SK-N-SH treated with all-trans-retinoic acid at 6 μM for 48 hours (cell line): Measurements from ENCODE around the gene SRP14.

Experiments
- ATAC-seq: fragments of 200-7000 bp; cut with Tn5 transposase; 3 replicates; pipeline ENCODE4 v1.9.1; 2020; ENCODE audit warnings: mild to moderate bottlenecking, moderate library complexity
- ARNTL ChIP-seq: fragments of 450-650 bp; formaldehyde crosslinking; IDR thresholded peaks from 2 replicates; pipeline ENCODE4 v1.5.0; 2020; ENCODE audit warnings: low read depth, mild to moderate bottlenecking, moderate library complexity, borderline replicate concordance
- BACH2 ChIP-seq: fragments of 250-450 bp; sonication (Bioruptor Pico); IDR thresholded peaks from 2 replicates; pipeline ENCODE4 v1.9.0; 2021; ENCODE audit warnings: mild to moderate bottlenecking, borderline replicate concordance
- CSDC2 ChIP-seq: fragments of 250-450 bp; sonication (Bioruptor Pico); IDR thresholded peaks from 2 replicates; pipeline ENCODE4 v1.5.0; 2020; ENCODE audit warnings: mild to moderate bottlenecking, moderate library complexity
- ESRRG ChIP-seq: fragments of 250-450 bp; sonication (Bioruptor Pico); IDR thresholded peaks from 2 replicates; pipeline ENCODE4 v1.6.1; 2021; ENCODE audit warnings: mild to moderate bottlenecking
- GLIS3 ChIP-seq: fragments of 250-450 bp; sonication (Bioruptor Pico); IDR thresholded peaks from 2 replicates; pipeline ENCODE4 v1.5.0; 2020; ENCODE audit warnings: mild to moderate bottlenecking, moderate library complexity
- ISL1 ChIP-seq: fragments of 250-450 bp; sonication (Bioruptor Pico); IDR thresholded peaks from 2 replicates; pipeline ENCODE4 v2.1.2; 2022; ENCODE audit warnings: mild to moderate bottlenecking, moderate library complexity
- OSR1 ChIP-seq: fragments of 250-450 bp; sonication (Bioruptor Pico); IDR thresholded peaks from 2 replicates; pipeline ENCODE4 v1.8.0; 2022; ENCODE audit warnings: moderate library complexity, mild to moderate bottlenecking, inconsistent platforms
- PPARA ChIP-seq: fragments of 250-450 bp; sonication (Bioruptor Pico); IDR thresholded peaks from 2 replicates; pipeline ENCODE4 v1.5.0; 2020; ENCODE audit warnings: mild to moderate bottlenecking, borderline replicate concordance
- RARB ChIP-seq: fragments of 250-450 bp; sonication (Bioruptor Pico); IDR thresholded peaks from 2 replicates; pipeline ENCODE4 v1.8.0; 2021; ENCODE audit warnings: mild to moderate bottlenecking, moderate library complexity
- SNAI2 ChIP-seq: fragments of 250-450 bp; sonication (Bioruptor Pico); IDR thresholded peaks from 2 replicates; pipeline ENCODE4 v1.5.0; 2020; ENCODE audit warnings: mild to moderate bottlenecking, moderate library complexity
- TCF4 ChIP-seq: fragments of 250-450 bp; sonication (Bioruptor Pico); IDR thresholded peaks from 2 replicates; pipeline ENCODE4 v1.8.0; 2021; ENCODE audit warnings: mild to moderate bottlenecking, moderate library complexity, borderline replicate concordance
- TOX ChIP-seq: fragments of 250-450 bp; sonication (Bioruptor Pico); IDR thresholded peaks from 2 replicates; pipeline ENCODE4 v1.8.0; 2021; ENCODE audit warnings: mild to moderate bottlenecking, moderate library complexity, borderline replicate concordance
- ZC3H10 ChIP-seq: fragments of 250-450 bp; sonication (Bioruptor Pico); IDR thresholded peaks from 2 replicates; pipeline ENCODE4 v1.5.1; 2021; ENCODE audit warnings: mild to moderate bottlenecking, moderate library complexity
- ZFP3 ChIP-seq: fragments of 250-450 bp; sonication (Bioruptor Pico); IDR thresholded peaks from 2 replicates; pipeline ENCODE4 v1.5.0; 2020; ENCODE audit warnings: mild to moderate bottlenecking, moderate library complexity
- ZFP30 ChIP-seq: fragments of 450-650 bp; formaldehyde crosslinking; IDR thresholded peaks from 2 replicates; pipeline ENCODE4 v1.5.0; 2022; ENCODE audit warnings: mild to moderate bottlenecking, moderate library complexity
- ZNF565 ChIP-seq: fragments of 450-650 bp; formaldehyde crosslinking; conservative IDR thresholded peaks from 2 replicates; pipeline ENCODE4 v1.5.0; 2020; ENCODE audit warnings: low read depth, mild to moderate bottlenecking, moderate library complexity
- ZNF70 ChIP-seq: fragments of 450-650 bp; formaldehyde crosslinking; IDR thresholded peaks from 2 replicates; pipeline ENCODE4 v1.5.0; 2020; ENCODE audit warnings: mild to moderate bottlenecking, moderate library complexity
- ZNF8 ChIP-seq: fragments of 450-650 bp; formaldehyde crosslinking; IDR thresholded peaks from 2 replicates; pipeline ENCODE4 v1.5.0; 2020; ENCODE audit warnings: mild to moderate bottlenecking, moderate library complexity
- TF ChIP-seq, protein P1 (sequence below): fragments of 250-450 bp; sonication (Bioruptor Pico); IDR thresholded peaks from 2 replicates; pipeline ENCODE4 v1.8.0; 2020; ENCODE audit warnings: mild to moderate bottlenecking, moderate library complexity, borderline replicate concordance
- TF ChIP-seq, protein P2 (sequence below): fragments of 250-450 bp; sonication (Bioruptor Pico); IDR thresholded peaks from 2 replicates; pipeline ENCODE4 v1.5.1; 2020; ENCODE audit warnings: low read depth, mild to moderate bottlenecking, moderate library complexity
- TF ChIP-seq, protein P3 (sequence below): fragments of 250-450 bp; sonication (Bioruptor Pico); IDR thresholded peaks from 2 replicates; pipeline ENCODE4 v1.5.1; 2021; ENCODE audit warnings: mild to moderate bottlenecking, moderate library complexity

Gene SRP14

DNA sequence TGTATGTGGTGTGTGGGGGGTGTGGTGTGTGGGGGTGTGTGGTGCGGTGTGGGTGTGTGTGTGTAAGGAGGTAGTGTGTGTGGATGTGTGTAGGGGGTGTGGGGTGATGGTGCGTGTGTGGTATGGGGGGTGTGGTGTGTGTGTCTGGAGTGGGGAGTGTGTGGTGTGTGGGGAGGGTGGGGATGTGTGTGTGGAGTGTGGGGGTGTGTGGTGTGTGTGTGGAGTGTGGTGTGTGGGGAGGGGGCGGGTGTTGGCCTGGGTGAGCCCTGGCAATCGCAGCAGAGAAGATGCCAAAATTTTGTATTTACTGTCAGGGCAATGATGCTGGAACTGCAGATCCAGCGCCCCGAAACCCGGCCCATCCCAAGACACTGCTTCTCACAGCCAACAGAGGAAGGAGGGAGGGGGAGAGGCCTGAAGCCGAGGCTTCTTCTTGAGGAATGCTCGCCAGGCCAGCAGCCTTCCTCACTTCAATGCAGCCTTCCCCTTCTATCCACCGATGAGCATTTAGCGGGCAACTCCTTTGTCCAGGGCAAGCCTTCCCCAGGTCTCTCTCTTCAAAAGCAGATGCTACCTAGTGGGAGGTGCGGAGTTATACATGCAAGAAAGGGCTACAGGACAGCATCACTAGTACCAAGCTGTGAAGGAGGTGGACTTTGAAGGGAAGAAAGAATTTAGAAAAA is 11.9 kb upstream of the SRP14 start:
- TF ChIP-seq TCF4 (CRISPR knock-in tag) = no peak
- TF ChIP-seq, protein P1, sequence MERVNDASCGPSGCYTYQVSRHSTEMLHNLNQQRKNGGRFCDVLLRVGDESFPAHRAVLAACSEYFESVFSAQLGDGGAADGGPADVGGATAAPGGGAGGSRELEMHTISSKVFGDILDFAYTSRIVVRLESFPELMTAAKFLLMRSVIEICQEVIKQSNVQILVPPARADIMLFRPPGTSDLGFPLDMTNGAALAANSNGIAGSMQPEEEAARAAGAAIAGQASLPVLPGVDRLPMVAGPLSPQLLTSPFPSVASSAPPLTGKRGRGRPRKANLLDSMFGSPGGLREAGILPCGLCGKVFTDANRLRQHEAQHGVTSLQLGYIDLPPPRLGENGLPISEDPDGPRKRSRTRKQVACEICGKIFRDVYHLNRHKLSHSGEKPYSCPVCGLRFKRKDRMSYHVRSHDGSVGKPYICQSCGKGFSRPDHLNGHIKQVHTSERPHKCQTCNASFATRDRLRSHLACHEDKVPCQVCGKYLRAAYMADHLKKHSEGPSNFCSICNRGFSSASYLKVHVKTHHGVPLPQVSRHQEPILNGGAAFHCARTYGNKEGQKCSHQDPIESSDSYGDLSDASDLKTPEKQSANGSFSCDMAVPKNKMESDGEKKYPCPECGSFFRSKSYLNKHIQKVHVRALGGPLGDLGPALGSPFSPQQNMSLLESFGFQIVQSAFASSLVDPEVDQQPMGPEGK (CRISPR knock-in tag) = no peak
- no peak for TF ChIP-seq ZFP3
- no peak for TF ChIP-seq PPARA
- TF ChIP-seq BACH2 = no peak
- TF ChIP-seq TOX (CRISPR knock-in tag) = no peak
- TF ChIP-seq ZFP30 (CRISPR knock-in tag) = no peak
- no peak for TF ChIP-seq RARB (CRISPR knock-in tag)
- TF ChIP-seq OSR1 (CRISPR knock-in tag) = no peak
- TF ChIP-seq ZNF70 (CRISPR knock-in tag) = no peak
- TF ChIP-seq ESRRG (CRISPR knock-in tag) = no peak
- no peak for TF ChIP-seq ISL1 (CRISPR knock-in tag)
- TF ChIP-seq, protein P2, sequence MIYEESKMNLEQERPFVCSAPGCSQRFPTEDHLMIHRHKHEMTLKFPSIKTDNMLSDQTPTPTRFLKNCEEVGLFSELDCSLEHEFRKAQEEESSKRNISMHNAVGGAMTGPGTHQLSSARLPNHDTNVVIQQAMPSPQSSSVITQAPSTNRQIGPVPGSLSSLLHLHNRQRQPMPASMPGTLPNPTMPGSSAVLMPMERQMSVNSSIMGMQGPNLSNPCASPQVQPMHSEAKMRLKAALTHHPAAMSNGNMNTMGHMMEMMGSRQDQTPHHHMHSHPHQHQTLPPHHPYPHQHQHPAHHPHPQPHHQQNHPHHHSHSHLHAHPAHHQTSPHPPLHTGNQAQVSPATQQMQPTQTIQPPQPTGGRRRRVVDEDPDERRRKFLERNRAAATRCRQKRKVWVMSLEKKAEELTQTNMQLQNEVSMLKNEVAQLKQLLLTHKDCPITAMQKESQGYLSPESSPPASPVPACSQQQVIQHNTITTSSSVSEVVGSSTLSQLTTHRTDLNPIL = no peak
- no peak for TF ChIP-seq ZNF8 (CRISPR knock-in tag)
- TF ChIP-seq, protein P3, sequence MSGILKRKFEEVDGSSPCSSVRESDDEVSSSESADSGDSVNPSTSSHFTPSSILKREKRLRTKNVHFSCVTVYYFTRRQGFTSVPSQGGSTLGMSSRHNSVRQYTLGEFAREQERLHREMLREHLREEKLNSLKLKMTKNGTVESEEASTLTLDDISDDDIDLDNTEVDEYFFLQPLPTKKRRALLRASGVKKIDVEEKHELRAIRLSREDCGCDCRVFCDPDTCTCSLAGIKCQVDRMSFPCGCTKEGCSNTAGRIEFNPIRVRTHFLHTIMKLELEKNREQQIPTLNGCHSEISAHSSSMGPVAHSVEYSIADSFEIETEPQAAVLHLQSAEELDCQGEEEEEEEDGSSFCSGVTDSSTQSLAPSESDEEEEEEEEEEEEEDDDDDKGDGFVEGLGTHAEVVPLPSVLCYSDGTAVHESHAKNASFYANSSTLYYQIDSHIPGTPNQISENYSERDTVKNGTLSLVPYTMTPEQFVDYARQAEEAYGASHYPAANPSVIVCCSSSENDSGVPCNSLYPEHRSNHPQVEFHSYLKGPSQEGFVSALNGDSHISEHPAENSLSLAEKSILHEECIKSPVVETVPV (CRISPR knock-in tag) = no peak
- TF ChIP-seq CSDC2 (CRISPR knock-in tag) = no peak
- no peak for ATAC-seq

DNA sequence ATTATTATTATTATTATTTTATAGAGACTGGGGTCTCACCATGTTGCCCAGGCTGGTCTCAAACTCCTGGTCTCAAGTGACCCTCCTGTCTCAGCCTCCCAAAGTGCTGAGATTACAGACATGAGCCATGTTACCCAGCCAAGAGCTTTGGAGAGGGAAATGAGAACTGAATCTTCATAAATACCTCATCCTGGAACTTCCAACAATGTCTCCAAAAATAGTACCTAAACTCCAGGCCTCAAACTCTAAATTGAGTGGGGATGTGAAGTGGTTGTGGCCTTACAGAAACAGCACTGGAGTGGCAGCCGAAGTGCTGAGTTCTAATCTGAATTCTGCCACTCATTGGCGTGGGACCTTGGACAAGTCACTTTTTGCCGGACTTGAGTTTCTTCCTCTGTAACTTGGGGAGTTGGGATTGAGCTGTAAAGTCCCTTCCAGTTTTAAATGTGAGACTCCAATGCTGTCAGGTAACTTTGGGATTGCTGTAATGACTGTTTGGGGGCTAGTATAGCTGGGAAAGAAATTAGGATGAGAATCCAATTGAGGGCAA is 10.0 kb upstream of the SRP14 start:
- no peak for ATAC-seq
- TF ChIP-seq ZC3H10 (CRISPR knock-in tag) (no peak), GLIS3 (CRISPR knock-in tag) (no peak), ZNF8 (CRISPR knock-in tag) (no peak), CSDC2 (CRISPR knock-in tag) (no peak), ZFP30 (CRISPR knock-in tag) (no peak), ZNF565 (CRISPR knock-in tag) (no peak), RARB (CRISPR knock-in tag) (no peak), ZFP3 (no peak), ZNF70 (CRISPR knock-in tag) (no peak)
- TF ChIP-seq, protein P2 = no peak
- TF ChIP-seq, protein P3 (CRISPR knock-in tag) = no peak

DNA sequence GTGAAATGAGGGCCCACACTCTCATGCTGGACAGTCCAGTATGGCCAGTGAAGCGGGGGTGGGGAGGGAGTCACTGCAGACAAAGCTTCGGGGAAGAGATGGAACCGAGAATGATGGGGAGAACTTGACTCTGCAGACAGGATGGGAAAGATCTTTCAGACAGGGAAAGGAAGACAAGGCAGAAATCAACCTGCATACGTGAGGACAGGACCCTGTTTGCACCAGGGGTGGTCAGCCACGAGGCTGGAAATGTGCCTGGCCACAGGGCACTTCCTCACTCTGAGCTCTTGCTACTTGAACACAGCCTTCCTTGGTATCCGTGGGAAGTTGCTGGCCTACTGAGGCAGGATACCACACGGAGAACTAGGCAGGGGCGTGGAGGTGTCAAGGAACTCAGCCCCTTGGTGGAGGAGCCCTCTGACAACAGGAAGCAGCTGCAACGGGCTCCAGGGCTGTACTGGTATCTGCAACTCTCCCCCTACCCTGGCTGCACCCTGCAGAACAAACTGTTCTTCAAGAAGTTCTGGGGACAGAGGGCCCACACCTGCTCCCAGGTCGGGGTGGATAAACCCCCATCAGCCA is 9.3 kb upstream of the SRP14 start:
- ATAC-seq = no peak
- TF ChIP-seq, protein P3 (CRISPR knock-in tag) = no peak
- TF ChIP-seq CSDC2 (CRISPR knock-in tag) = no peak
- no peak for TF ChIP-seq SNAI2
- TF ChIP-seq ARNTL (CRISPR knock-in tag) = no peak
